ENCODE data around the gene PDZD4. TPM values are rescaled to one million over a fixed set of nuclear protein-coding genes. Genes with fewer than 3 reads are reported as not detected.
A peak's percentile ranks its signal among the peaks of the same experiment; 100 is the strongest.
"Not testable (repeated sequence)": the region's sequence is repeated elsewhere in the genome, so short reads cannot be mapped to it uniquely, and the experiment has no call there.

The PDZD4 gene
- total and polyA plus RNA-seq, 9 of the 15 experiments (the other 6 are each of a cell fraction or from before 2014, with no cell fraction given), result 0.05 to 0.38 (median 0.07) TPM; not detected in 5

- TF ChIP-seq, protein P1, sequence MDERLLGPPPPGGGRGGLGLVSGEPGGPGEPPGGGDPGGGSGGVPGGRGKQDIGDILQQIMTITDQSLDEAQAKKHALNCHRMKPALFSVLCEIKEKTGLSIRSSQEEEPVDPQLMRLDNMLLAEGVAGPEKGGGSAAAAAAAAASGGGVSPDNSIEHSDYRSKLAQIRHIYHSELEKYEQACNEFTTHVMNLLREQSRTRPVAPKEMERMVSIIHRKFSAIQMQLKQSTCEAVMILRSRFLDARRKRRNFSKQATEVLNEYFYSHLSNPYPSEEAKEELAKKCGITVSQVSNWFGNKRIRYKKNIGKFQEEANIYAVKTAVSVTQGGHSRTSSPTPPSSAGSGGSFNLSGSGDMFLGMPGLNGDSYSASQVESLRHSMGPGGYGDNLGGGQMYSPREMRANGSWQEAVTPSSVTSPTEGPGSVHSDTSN (CRISPR knock-in tag; IDR thresholded peaks at IDR 0.05; ENCODE audit: low read depth), result no peak
- TF ChIP-seq, protein P1 (tag; conservative IDR thresholded peaks at IDR 0.05; ENCODE audit: low read depth), result no peak
- TF ChIP-seq SREBF2 (CRISPR knock-in tag; IDR thresholded peaks at IDR 0.05) (no peak), NFYB (IDR thresholded peaks at IDR 0.05; ENCODE audit: extremely low read depth, insufficient read length) (no peak), ZSCAN29 (IDR thresholded peaks at IDR 0.05) (no peak), NRF1 (conservative IDR thresholded peaks at IDR 0.05 in 1 of 2, IDR thresholded peaks at IDR 0.05 in 1 of 2) (peak; percentile 27 to 41; a peak in 2 of 4 replicates), ZNF551 (CRISPR knock-in tag; IDR thresholded peaks at IDR 0.05) (no peak), NELFE (IDR thresholded peaks at IDR 0.05; ENCODE audit: insufficient read depth, insufficient read length) (no peak), NFATC3 (IDR thresholded peaks at IDR 0.05) (no peak), MAX (CRISPR knock-in tag; IDR thresholded peaks at IDR 0.05) (0 out of 2 replicates have a peak, but pooled peaks have one; percentile 15), NFE2 (IDR thresholded peaks at IDR 0.05; ENCODE audit: low read depth) (no peak), PML (IDR thresholded peaks at IDR 0.05; ENCODE audit: low read length) (no peak), NR2C1 (IDR thresholded peaks at IDR 0.05) (no peak), NR2C1 (tag; IDR thresholded peaks at IDR 0.05) (no peak), SAFB2 (IDR thresholded peaks at IDR 0.05; ENCODE audit: borderline replicate concordance, low read depth, low read length, severe bottlenecking) (no peak)
These were observed 11.6 kb downstream of the PDZD4 start (continued) for GRCh38 chrX:153818571-153819383.

DNA sequence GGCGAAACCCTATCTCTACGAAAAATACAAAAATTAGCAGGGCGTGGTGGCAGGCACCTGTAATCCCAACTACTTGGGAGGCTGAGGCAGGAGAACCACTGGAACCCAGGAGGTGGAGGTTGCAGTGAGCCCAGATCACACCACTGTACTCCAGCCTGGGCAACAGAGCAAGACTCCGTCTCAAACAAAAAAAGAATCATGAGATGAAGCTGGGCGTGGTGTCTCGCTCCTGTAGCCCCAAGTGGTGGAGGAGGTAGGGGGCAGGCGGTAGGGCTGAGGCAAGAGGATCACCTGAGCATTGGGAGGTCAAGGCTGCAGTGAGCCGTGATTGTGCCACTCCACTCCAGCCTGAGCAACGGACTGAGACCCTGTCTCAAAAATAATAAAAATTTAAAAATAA is 12.3 kb downstream of the PDZD4 start:
- BruUV-seq (replicated peaks); DNase-seq (ENCODE audit: extremely low read depth in 1 of 4, low spot score in 3 of 4); H3K9ac ChIP-seq (ENCODE audit: insufficient read depth in 1 of 2, low read depth in 2 of 2, low read length in 2 of 2); H3K27ac ChIP-seq (ENCODE audit: extremely low read depth, low read depth, low read length); intact Hi-C loops (cut with micrococcal nuclease); FAIRE-seq; H3K36me3 ChIP-seq (ENCODE audit: control insufficient read depth, insufficient read depth, low read length); CTCF ChIA-PET (ENCODE audit: low intra/inter-chr PET ratio); H3K4me3 ChIP-seq; H3K4me2 ChIP-seq (ENCODE audit: insufficient read depth, low read length); H3K9me3 ChIP-seq (replicated peaks; ENCODE audit: control insufficient read depth, insufficient read depth, low read depth, low read length); H4K20me1 ChIP-seq (replicated peaks; ENCODE audit: control insufficient read depth, insufficient read depth, low read length); H3K79me2 ChIP-seq (ENCODE audit: control insufficient read depth, insufficient read depth, low read length); H3K9me1 ChIP-seq (ENCODE audit: control insufficient read depth, insufficient read depth, low read length); H3K27me3 ChIP-seq (ENCODE audit: control insufficient read depth in 2 of 2, insufficient read depth in 2 of 2, low read length in 2 of 2); ATAC-seq; H2AFZ ChIP-seq (ENCODE audit: low read depth, low read length): not testable (repeated sequence)
- peaks cover 5 to 18% of the 10 kb centered on the region in 2 experiments; a peak in 4 of 5 replicates for H3K4me1 ChIP-seq (replicated peaks in 1 of 2; ENCODE audit: control insufficient read depth in 2 of 2, insufficient read depth in 2 of 2, low read length in 2 of 2)
- POLR2A ChIA-PET, result interaction anchor here (0.6 kb wide), 1 partner anchor 14 kb away, joined by 3 read pairs; no protein-coding TSS in a partner anchor
- WGBS (ENCODE audit: insufficient coverage, low coverage, missing lambda C conversion rate), result 77% methylated on average over 9 of the region's 9 CpGs
- in situ Hi-C loops (cut with MboI), result loop anchor here (5.0 kb wide), 1 partner anchor 321 kb away; no protein-coding TSS in a partner anchor

Data from K562 (cell line).